GM18907 (cell line): ENCODE data around the gene EXOC3L4.
"Not testable (repeated sequence)": the region's sequence is repeated elsewhere in the genome, so short reads cannot be mapped to it uniquely, and the experiment has no call there.

ENCODE experiments used
- ATAC-seq: cut with Tn5 transposase; IDR thresholded peaks from one replicate; pipeline ENCODE4 v1.9.1; 2021; ENCODE audit warnings: mild to moderate bottlenecking, moderate library complexity; ENCODE audit not compliant: unreplicated experiment

EXOC3L4 gene

GRCh38 chr14:103142721-103143302 is 48.3 kb downstream of the EXOC3L4 start:
- ATAC-seq = no peak

GRCh38 chr14:103143506-103143905 is 49.0 kb downstream of the EXOC3L4 start:
- no peak for ATAC-seq

GRCh38 chr14:103144085-103144484 is 49.6 kb downstream of the EXOC3L4 start:
- ATAC-seq = no peak

- no peak for ATAC-seq
These were observed 51.7 kb downstream of the EXOC3L4 start for GRCh38 chr14:103146141-103146709.

- ATAC-seq = no peak
These were observed 55.1 kb downstream of the EXOC3L4 start for GRCh38 chr14:103149351-103150237.

- ATAC-seq = no peak
These were observed 56.9 kb downstream of the EXOC3L4 start for GRCh38 chr14:103151270-103151945.

GRCh38 chr14:103155010-103155409 is 60.5 kb downstream of the EXOC3L4 start:
- ATAC-seq = no peak

GRCh38 chr14:103155416-103155815 is 60.9 kb downstream of the EXOC3L4 start:
- ATAC-seq = not testable (repeated sequence)

GRCh38 chr14:103155826-103156394 is 61.4 kb downstream of the EXOC3L4 start:
- ATAC-seq = no peak

- ATAC-seq = no peak
These were observed 62.3 kb downstream of the EXOC3L4 start for GRCh38 chr14:103156651-103157378.

GRCh38 chr14:103157969-103158368 is 63.4 kb downstream of the EXOC3L4 start:
- ATAC-seq = no peak

- ATAC-seq = no peak
These were observed 64.2 kb downstream of the EXOC3L4 start for GRCh38 chr14:103158688-103159087.
